HUES64 (cell line): Measurements from ENCODE around the gene G0S2.
"Not testable (repeated sequence)": the region's sequence is repeated elsewhere in the genome, so short reads cannot be mapped to it uniquely, and the experiment has no call there.

Experiments
- H3K27ac ChIP-seq: 2 replicates; pipeline ENCODE4 v1.7.0; 2013; ENCODE audit warnings: low read depth, low read length, inconsistent platforms
- H3K27me3 ChIP-seq: 2 replicates; pipeline ENCODE4 v1.6.1; 2013; ENCODE audit warnings: mild to moderate bottlenecking, low read length; ENCODE audit not compliant: insufficient read depth
- H3K36me3 ChIP-seq: 2 replicates; pipeline ENCODE4 v1.6.1; 2013; ENCODE audit warnings: mild to moderate bottlenecking, low read length; ENCODE audit not compliant: insufficient read depth
- H3K4me1 ChIP-seq: 2 replicates; pipeline ENCODE4 v1.6.1; 2013; ENCODE audit warnings: mild to moderate bottlenecking, low read length, moderate library complexity; ENCODE audit not compliant: insufficient read depth
- H3K4me3 ChIP-seq: 2 replicates; pipeline ENCODE4 v1.5.1; 2013; ENCODE audit warnings: mild to moderate bottlenecking, low read length, moderate library complexity
- H3K9ac ChIP-seq: 2 replicates; pipeline ENCODE4 v1.6.1; 2013; ENCODE audit warnings: mild to moderate bottlenecking, low read depth, low read length
- H3K9me3 ChIP-seq: 2 replicates; pipeline ENCODE4 v1.6.1; 2013; ENCODE audit warnings: low read depth, low read length; ENCODE audit not compliant: insufficient read depth
- WGBS: fragments of 150-250, 120-280 bp; methylation state at CpG from one replicate; pipeline ENCODE4 v1.1.7; 2013; ENCODE audit warnings: missing lambda C conversion rate; 5-methylcytosine and 5-hydroxymethylcytosine counted together

Gene G0S2

DNA sequence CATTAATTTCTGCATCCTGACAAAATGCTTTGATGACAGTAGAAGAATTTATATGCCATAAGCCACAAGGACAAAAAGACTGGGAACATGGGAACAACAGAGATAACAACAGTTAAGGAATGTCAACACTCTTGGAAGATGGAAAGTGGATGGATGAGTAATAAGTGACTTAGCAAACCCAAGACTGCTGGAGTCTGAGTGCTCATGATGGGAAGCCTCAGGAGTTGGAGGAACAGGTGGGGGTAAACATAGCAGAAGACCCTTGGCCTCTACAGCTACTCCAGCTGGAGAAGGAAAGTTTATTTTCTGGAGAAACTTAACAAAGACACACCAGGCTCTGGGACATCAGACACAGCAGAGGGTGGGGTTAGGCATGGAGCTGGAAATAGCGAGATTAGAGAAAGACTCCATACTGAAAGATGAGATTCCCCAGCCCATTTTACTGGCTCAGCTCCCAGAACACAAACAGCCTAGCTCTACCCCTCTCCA is 13.6 kb downstream of the G0S2 start:
- Histone ChIP-seq H3K9ac (no peak overlapping the region), H3K27me3 (peaks cover 12% of the 10 kb centered on the region), H3K4me3 (no peak overlapping the region), H3K9me3 (no peaks in the 10 kb centered on the region), H3K4me1 (0 out of 2 replicates have a peak, but pooled peaks cover 3% of the 10 kb centered on the region), H3K27ac (no peak overlapping the region), H3K36me3 (no peaks in the 10 kb centered on the region)
- WGBS = 100% methylated on average over 1 of the region's 1 CpG

DNA sequence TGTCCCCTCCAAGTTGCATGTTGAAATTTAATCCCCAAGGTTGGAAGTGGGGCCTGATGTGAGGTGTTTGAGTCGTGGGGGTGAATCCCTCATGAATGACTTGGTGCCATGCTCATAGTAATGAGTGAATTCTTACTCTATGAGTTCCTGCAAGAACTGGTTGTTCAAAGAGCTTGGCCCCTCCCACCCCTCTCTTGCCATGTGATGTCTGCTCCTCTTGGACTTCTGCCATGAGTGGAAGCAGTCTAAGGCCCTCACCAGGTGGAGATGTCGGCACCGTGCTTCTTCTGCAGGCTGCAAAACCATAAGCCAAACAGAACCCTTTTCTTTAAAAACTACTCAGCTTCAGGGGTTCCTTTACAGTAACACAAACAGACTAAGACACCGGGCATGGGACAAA is 14.3 kb downstream of the G0S2 start:
- H3K4me1 ChIP-seq = 0 out of 2 replicates have a peak, but pooled peaks cover 3% of the 10 kb centered on the region
- H3K27ac ChIP-seq = no peak overlapping the region
- H3K9ac ChIP-seq = no peak overlapping the region
- H3K36me3 ChIP-seq = no peaks in the 10 kb centered on the region
- no peak overlapping the region for H3K4me3 ChIP-seq
- peaks cover 15% of the 10 kb centered on the region for H3K27me3 ChIP-seq
- H3K9me3 ChIP-seq = no peaks in the 10 kb centered on the region
- 79% methylated on average over 4 of the region's 4 CpGs for WGBS

DNA sequence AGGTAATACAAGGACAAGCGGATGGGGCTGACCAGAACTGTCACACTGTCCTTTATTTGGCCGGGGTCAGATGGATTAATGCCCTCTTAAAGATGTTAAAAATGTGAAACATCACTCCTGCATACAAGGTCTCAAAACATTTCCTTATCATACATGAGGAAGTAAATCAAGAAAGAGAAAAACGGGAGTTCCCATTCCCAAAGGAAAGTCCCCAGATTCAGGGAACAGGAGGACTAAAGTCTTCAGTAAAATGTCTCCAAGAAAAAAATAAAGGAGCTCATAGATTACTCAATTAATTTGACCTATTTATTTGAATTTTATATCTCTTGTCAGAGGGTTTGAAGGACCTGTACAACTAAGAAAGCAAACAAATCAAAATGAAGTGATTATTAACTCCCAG is 16.0 kb downstream of the G0S2 start:
- 90% methylated on average over 3 of the region's 3 CpGs for WGBS
- no peak overlapping the region for H3K9ac ChIP-seq
- H3K27ac ChIP-seq = no peak overlapping the region
- no peaks in the 10 kb centered on the region for H3K36me3 ChIP-seq
- peaks cover 13% of the 10 kb centered on the region; the same call in 1 of the 2 replicates for H3K27me3 ChIP-seq
- H3K4me1 ChIP-seq = 0 out of 2 replicates have a peak, but pooled peaks cover 3% of the 10 kb centered on the region
- H3K4me3 ChIP-seq = no peak overlapping the region
- H3K9me3 ChIP-seq = no peaks in the 10 kb centered on the region

DNA sequence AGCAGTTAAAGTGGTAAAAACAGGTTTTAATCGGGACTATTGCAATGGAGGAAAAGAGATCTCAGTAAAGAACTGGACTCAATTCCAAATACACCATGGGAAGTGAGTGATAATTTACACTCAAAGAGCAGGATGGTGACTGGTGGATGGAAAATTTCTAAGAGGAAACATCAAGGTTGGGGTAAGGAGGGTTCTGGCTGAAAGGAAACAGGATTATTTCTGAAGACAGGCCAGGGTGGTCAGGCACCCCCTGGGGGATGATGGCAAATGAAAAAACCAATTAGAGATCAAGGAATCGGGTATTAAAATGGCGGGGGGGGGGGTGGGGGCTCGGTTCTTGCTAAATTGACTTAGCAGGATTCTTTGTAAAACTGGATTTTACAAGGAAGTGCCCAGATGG is 17.1 kb downstream of the G0S2 start:
- no peak overlapping the region for H3K4me3 ChIP-seq
- H3K27me3 ChIP-seq = peaks cover 13% of the 10 kb centered on the region; the same call in 1 of the 2 replicates
- H3K9ac ChIP-seq = no peak overlapping the region
- H3K4me1 ChIP-seq = 0 out of 2 replicates have a peak, but pooled peaks cover 3% of the 10 kb centered on the region
- WGBS = 76% methylated on average over 4 of the region's 4 CpGs
- H3K27ac ChIP-seq = no peak overlapping the region
- no peaks in the 10 kb centered on the region for H3K9me3 ChIP-seq
- no peaks in the 10 kb centered on the region for H3K36me3 ChIP-seq

DNA sequence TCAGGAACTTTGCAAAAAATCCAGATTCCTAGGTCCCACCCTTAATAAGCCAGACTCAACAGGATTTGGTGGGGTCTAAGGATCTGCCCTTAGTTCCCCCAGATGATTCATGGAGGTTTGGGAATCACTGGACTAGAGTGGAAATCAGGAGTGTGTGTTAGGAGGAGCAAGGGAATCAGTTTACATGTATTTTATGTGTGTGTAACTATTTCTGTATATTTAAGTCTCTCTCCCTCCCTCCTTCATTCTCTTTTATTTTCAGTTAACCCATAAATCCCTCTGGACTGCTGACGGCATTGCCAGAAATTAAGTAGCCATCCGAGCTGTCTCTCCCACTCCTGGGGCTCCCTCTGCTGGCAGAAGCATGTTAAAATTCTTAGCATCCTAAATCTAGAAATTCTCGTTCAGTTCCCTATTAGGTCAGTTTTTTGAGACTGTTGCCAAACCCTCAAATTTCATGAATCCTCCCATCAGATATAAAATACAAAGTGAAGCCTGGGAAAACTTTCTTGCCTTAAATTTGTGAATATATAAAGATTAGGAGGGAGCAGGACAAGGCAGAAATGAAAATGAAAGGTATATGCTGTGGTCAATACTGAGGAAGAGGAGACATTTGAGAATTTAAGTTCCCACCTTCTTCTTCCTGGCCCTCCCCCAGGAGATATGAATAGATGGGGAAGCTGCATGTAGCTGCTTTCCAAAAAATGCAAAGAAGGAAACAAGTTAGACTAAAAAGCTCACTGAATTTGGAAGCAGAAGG is 17.7 kb downstream of the G0S2 start:
- Histone ChIP-seq H3K4me3 (no peak overlapping the region), H3K36me3 (no peaks in the 10 kb centered on the region), H3K27ac (no peak overlapping the region), H3K4me1 (0 out of 2 replicates have a peak, but pooled peaks cover 3% of the 10 kb centered on the region), H3K9ac (no peak overlapping the region), H3K27me3 (peaks cover 13% of the 10 kb centered on the region; the same call in 1 of the 2 replicates), H3K9me3 (no peaks in the 10 kb centered on the region)
- WGBS = 4% methylated on average over 3 of the region's 3 CpGs

DNA sequence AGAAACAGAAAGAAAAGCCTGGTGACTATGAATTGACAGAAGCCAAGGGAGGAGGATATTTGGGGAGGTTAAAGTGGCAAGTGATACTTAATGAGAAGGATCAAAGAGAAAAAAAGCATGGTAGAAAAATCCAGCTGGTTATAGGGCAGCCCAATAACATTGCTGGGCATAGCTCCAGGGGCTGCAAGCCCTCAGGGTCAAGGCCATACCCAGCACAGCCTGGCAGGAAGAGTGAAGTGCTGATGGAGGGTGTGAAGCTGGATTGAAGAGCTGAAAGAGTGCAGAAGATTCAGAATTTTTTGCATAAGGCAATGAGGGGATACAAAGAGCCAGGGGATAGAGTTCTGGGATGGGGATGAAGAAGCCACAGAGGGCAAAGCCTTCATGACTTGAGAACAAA is 21.5 kb downstream of the G0S2 start:
- H3K36me3 ChIP-seq = no peaks in the 10 kb centered on the region
- no peaks in the 10 kb centered on the region for H3K9me3 ChIP-seq
- no peak overlapping the region for H3K27ac ChIP-seq
- H3K4me3 ChIP-seq = no peak overlapping the region
- H3K27me3 ChIP-seq = peaks cover 13% of the 10 kb centered on the region; the same call in 1 of the 2 replicates
- H3K4me1 ChIP-seq = 0 out of 2 replicates have a peak, but pooled peaks cover 3% of the 10 kb centered on the region
- no peak overlapping the region for H3K9ac ChIP-seq

DNA sequence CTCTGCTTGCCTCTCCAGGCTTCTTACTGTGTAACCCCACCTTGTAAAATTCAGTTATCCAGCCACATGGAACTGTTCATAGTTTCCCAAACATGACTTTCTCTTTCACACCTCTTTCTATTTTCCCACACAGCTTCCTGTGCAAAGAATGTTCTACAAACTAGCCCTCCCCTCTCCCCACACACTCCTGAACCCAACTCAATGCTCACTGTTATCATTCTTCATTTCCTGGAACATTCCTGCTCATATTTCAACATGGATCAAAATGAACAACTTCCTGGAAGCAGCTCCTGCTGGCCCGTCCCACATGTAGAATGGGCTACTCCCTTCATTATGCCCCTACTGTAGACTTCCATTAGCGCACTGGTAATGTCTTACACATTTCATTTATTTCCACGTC is 21.9 kb downstream of the G0S2 start:
- Histone ChIP-seq H3K36me3 (no peaks in the 10 kb centered on the region), H3K4me1 (0 out of 2 replicates have a peak, but pooled peaks cover 3% of the 10 kb centered on the region), H3K27me3 (peaks cover 13% of the 10 kb centered on the region; the same call in 1 of the 2 replicates), H3K27ac (no peak overlapping the region), H3K9ac (no peak overlapping the region), H3K9me3 (no peaks in the 10 kb centered on the region), H3K4me3 (no peak overlapping the region)
- WGBS = 97% methylated on average over 3 of the region's 3 CpGs

DNA sequence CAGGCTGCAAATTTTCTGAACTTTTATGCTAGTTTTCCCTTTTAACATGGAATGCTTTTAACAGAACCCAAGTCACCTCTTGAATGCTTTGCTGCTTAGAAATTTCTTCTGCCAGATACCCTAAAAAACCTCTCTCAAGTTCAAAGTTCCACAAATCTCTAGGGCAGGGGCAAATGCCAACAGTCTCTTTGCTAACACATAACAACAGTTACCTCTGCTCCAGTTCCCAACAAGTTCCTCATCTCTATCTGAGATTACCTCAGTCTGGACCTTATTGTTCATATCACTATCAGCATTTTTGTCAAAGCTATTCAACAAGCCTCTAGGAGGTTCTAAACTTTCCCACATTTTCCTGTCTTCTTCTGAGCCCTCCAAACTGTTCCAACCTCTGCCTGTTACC is 25.5 kb downstream of the G0S2 start:
- not testable (repeated sequence) for H3K4me3 ChIP-seq, H3K9ac ChIP-seq, H3K27ac ChIP-seq, H3K9me3 ChIP-seq, H3K4me1 ChIP-seq, H3K36me3 ChIP-seq, H3K27me3 ChIP-seq

DNA sequence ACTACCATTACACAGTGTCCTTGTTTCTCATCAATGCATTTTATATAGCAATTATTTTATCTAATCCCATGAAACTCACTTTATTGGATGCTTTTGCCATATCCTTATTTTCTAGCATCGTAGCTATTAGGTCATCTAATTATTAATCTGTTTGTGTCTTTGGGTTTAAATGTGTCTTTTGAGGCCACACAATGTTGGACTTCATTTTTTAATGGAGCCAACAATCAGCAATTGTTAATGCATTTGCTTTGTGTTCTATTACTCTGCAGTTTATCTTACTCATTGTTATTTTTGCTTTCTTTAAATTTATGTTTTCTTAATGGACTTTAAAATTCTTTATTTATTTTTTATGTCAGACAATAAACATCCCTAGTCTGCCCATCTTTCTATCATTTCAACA is 27.6 kb downstream of the G0S2 start:
- H3K4me1 ChIP-seq = no peaks in the 10 kb centered on the region
- no peak overlapping the region for H3K27ac ChIP-seq
- WGBS = 100% methylated on average over 1 of the region's 1 CpG
- no peak overlapping the region for H3K9ac ChIP-seq
- H3K9me3 ChIP-seq = no peaks in the 10 kb centered on the region
- H3K27me3 ChIP-seq = no peaks in the 10 kb centered on the region
- H3K4me3 ChIP-seq = no peak overlapping the region
- no peaks in the 10 kb centered on the region for H3K36me3 ChIP-seq

DNA sequence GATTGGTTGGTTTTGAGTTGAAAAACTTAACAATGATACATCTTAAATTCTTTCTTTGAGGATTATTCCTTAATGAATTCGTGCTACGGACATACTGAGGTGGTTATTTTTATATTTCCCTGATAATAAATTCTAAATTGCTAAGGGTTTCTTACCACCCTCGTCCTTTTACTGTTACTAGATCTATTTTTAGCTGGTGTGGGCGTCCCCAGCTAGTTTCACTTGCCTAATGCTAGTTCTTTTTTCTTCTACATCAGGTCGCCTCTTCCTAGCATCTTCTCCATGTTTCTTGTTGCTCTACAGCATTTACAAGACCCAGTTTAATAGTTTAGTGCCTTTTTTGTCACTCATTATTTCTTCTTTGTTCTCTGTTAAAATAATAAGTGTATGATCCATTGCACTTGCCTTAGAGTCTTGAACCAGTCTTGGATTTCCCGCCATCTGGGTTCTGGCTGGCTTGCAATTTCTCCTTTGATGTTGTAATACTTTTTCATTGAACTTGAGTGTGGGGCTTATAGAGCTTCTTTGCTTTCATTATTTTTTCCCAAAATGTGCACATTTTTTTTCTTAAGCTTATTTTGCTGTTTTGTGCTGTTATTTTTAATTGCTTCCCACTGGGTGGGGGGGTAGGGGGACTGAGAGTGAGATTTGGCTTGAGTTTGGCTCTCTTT is 28.8 kb downstream of the G0S2 start:
- no peak overlapping the region for H3K4me3 ChIP-seq
- H3K9ac ChIP-seq = no peak overlapping the region
- no peak overlapping the region for H3K27ac ChIP-seq
- no peaks in the 10 kb centered on the region for H3K9me3 ChIP-seq
- 94% methylated on average over 4 of the region's 6 CpGs for WGBS
- H3K4me1 ChIP-seq = no peaks in the 10 kb centered on the region
- no peaks in the 10 kb centered on the region for H3K36me3 ChIP-seq
- 0 out of 2 replicates have a peak, but pooled peaks cover 3% of the 10 kb centered on the region for H3K27me3 ChIP-seq

DNA sequence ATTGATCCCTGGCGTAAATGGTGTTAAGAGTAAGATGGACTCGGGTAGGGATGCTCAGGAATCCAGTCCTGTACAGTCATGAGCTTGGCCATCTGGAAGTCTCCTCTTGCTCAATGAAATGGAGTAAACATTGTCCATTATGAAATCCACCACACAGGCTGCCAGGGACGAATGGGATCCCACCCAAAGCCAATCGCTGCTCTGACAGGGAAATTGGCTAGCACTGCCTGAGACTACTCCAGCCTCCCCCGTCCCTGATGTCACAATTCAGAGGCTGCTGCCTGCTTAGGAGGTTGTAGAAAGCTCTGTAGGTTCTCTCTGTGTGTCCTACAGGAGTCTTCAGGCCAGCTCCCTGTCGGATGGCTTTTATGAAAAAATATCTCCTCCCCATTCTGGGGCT is 29.4 kb downstream of the G0S2 start, which contains the start of gene HSD11B1:
Gene HSD11B1, plus strand, starts transcription at position 263 of the 400 bp plus-strand sequence. Its CDS starts 97 bp downstream, at position 360.
- Histone ChIP-seq H3K36me3 (no peaks in the 10 kb centered on the region), H3K27me3 (0 out of 2 replicates have a peak, but pooled peaks cover 3% of the 10 kb centered on the region), H3K27ac (no peak within 1 kb of the TSS), H3K9ac (no peak within 1 kb of the TSS), H3K4me3 (no peak within 1 kb of the TSS), H3K4me1 (no peaks in the 10 kb centered on the region), H3K9me3 (no peaks in the 10 kb centered on the region)
- 95% methylated on average over 6 of the region's 6 CpGs for WGBS
